Measurements from ENCODE around the gene ENDOV. TPM values are rescaled to one million over a fixed set of nuclear protein-coding genes. Genes with fewer than 3 reads are reported as not detected.
A peak's percentile ranks its signal among the peaks of the same experiment; 100 is the strongest.

Gene ENDOV
- 25.1 TPM for total RNA-seq
- long read RNA-seq, transcript ENDOV-213 (9 exons, 2,680 nt), result major isoform, 7 of 27 reads
- long read RNA-seq, partial matches to known transcripts, result 3 of 27 reads
- long read RNA-seq, other reads (novel, unspliced or antisense), result 15 of 27 reads

GRCh38 chr17:80414803-80415625, at the start of gene ENDOV:
ENDOV (plus strand) TSS chr17:80415167; CDS start chr17:80415195, 28 bp downstream.
- intact Hi-C loops (cut with DNase I), result no loop called here
- Histone ChIP-seq H3K27me3 (no peaks in the 10 kb centered on the region), H3K4me1 (peaks cover 27% of the 10 kb centered on the region), H3K9me3 (no peaks in the 10 kb centered on the region), H3K27ac (peak within 1 kb of the TSS; percentile 96), H3K36me3 (peaks cover 16% of the 10 kb centered on the region), H3K4me3 (peak within 1 kb of the TSS; percentile 100)
- ATAC-seq, result peak; percentile 96
- no peak for TF ChIP-seq CTCF (IDR thresholded peaks at IDR 0.05)
- peak; percentile 98 for DNase-seq

GRCh38 chr17:80365983-80366382, 49.0 kb upstream of the ENDOV start:
- H3K27me3 ChIP-seq, result no peaks in the 10 kb centered on the region
- H3K36me3 ChIP-seq, result peaks cover 100% of the 10 kb centered on the region
- intact Hi-C loops (cut with DNase I), result no loop called here
- no peak overlapping the region for H3K4me3 ChIP-seq
- no peak for TF ChIP-seq CTCF (IDR thresholded peaks at IDR 0.05)
- peaks cover 12% of the 10 kb centered on the region for H3K4me1 ChIP-seq
- H3K9me3 ChIP-seq, result no peaks in the 10 kb centered on the region
- ATAC-seq (no peak), DNase-seq (no peak)
- H3K27ac ChIP-seq, result no peak overlapping the region

GRCh38 chr17:80367503-80367902, 47.5 kb upstream of the ENDOV start:
- Histone ChIP-seq H3K27me3 (no peaks in the 10 kb centered on the region), H3K4me3 (no peak overlapping the region), H3K36me3 (peaks cover 100% of the 10 kb centered on the region), H3K27ac (no peak overlapping the region), H3K9me3 (no peaks in the 10 kb centered on the region), H3K4me1 (peaks cover 4% of the 10 kb centered on the region)
- no peak for ATAC-seq
- no peak for DNase-seq
- no peak for TF ChIP-seq CTCF (IDR thresholded peaks at IDR 0.05)
- intact Hi-C loops (cut with DNase I), result no loop called here

- no peak for ATAC-seq
- DNase-seq, result no peak
- intact Hi-C loops (cut with DNase I), result no loop called here
These were observed 43.8 kb upstream of the ENDOV start for GRCh38 chr17:80371196-80371595.

GRCh38 chr17:80372456-80372855, 42.5 kb upstream of the ENDOV start:
- H3K4me1 ChIP-seq, result no peaks in the 10 kb centered on the region
- DNase-seq (no peak), ATAC-seq (no peak)
- TF ChIP-seq CTCF (IDR thresholded peaks at IDR 0.05), result no peak
- no peaks in the 10 kb centered on the region for H3K9me3 ChIP-seq
- H3K27ac ChIP-seq, result no peak overlapping the region
- no peaks in the 10 kb centered on the region for H3K27me3 ChIP-seq
- no peak overlapping the region for H3K4me3 ChIP-seq
- peaks cover 99% of the 10 kb centered on the region for H3K36me3 ChIP-seq
- intact Hi-C loops (cut with DNase I), result no loop called here

More at GRCh38 chr17:80371196-80371595, 43.8 kb upstream of the ENDOV start:
- Histone ChIP-seq H3K4me3 (no peak overlapping the region), H3K4me1 (no peaks in the 10 kb centered on the region), H3K27me3 (no peaks in the 10 kb centered on the region), H3K36me3 (peaks cover 99% of the 10 kb centered on the region), H3K9me3 (no peaks in the 10 kb centered on the region), H3K27ac (no peak overlapping the region)
- no peak for TF ChIP-seq CTCF (IDR thresholded peaks at IDR 0.05)
